SKM-1 treated with dmso at 0.1 percent for 144 hours (cell line): ENCODE results near the gene AGRN.
"Not testable (repeated sequence)": the region's sequence is repeated elsewhere in the genome, so short reads cannot be mapped to it uniquely, and the experiment has no call there.

Source experiments
- DNase-seq: peaks from one replicate; lab custom pipeline; 2025; ENCODE audit not compliant: unreplicated experiment; lab: John Stamatoyannopoulos, UW

Gene AGRN

GRCh38 chr1:981955-982558 is 37.9 kb upstream of the AGRN start, which contains the start of gene PERM1:
Gene PERM1 (minus strand): TSS chr1:982093. CDS start chr1:981029, 1,064 bp downstream.
- no peak for DNase-seq

DNA sequence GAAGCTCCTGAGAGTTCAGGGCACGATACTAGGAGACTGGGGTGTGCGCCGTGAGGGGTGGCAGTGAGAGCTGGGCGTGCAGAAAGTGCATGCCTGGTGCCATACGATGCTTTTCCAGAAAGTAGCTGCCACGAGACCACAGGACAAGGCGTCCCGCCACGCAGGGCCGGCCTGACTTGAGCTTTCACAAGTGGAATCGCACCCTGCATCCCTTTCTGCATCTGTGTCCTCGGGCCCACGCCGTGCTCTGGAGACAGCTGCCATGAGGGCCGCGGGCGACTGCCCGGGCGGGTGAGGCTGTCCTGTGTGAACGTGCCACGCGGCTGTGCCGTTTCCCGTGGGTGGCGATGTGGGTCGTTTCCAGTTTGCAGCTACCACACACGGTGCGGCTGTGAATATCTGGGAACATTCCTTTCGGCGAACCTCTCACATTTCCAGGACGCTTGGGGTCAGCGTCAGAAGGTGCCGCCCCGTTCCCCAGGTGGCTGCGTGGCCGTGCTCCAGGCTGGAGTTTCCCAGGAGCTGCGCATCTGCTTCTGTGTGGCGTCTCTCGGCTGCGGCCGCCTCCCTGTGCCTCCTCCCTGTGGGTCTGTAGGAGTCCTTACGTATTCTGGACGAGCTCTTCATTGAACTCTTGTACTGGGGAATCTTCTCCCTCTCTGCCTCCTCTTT is 37.0 kb upstream of the AGRN start:
- DNase-seq = no peak

DNA sequence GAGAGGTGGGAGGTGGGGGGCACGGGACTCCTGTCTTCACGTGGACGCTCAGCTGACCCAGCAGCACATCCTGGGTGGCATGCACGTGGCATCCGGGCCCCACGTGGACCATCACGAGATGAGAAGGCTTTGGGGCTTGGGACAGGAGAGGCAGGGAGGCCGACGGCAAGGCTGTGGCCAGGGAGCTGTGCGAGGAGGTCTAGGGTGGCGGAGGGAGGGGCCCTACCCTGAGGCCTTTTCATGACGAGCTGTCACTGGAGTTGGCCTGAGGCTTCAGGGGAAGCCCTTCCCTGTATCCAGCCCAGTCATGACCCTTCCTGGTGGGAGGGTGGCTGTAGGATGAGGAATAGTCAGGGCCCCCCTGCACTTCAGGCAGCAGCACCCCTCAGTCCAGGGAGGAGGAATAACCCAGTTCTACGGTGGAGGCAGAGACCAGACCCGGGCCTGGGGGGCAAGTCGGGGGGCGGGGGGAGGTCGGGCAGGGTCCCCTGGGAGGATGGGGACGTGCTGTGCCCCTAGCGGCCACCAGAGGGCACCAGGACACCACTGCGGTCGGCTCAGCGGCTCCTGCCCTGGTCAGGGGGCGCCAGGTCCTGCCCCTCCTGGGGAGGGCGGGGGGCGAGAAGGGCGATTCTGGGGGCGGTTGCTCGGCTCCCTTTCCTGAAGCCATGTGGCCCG is 36.0 kb upstream of the AGRN start:
- DNase-seq = no peak

GRCh38 chr1:984476-984814 is 35.5 kb upstream of the AGRN start:
- DNase-seq = no peak

- DNase-seq = no peak
Observed at GRCh38 chr1:985126-985525, 34.8 kb upstream of the AGRN start.

DNA sequence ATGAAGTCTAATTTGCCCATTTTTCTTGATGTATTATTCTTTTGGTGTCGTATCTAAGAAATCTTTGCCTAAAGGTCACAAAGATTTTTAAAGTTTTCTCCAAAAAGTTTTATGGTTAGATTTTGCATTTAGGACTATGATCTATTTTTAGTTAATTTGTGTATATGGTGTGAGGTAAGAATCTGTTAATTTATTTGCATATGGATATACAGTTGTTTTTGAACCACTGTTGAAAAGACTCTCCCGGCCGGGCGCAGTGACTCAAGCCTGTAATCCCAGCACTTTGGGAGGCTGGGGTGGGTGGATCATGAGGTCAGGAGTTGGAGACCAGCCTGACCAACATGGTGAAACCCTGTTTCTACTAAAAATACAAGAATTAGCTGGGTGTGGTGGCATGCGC is 31.9 kb upstream of the AGRN start:
- not testable (repeated sequence) for DNase-seq

DNA sequence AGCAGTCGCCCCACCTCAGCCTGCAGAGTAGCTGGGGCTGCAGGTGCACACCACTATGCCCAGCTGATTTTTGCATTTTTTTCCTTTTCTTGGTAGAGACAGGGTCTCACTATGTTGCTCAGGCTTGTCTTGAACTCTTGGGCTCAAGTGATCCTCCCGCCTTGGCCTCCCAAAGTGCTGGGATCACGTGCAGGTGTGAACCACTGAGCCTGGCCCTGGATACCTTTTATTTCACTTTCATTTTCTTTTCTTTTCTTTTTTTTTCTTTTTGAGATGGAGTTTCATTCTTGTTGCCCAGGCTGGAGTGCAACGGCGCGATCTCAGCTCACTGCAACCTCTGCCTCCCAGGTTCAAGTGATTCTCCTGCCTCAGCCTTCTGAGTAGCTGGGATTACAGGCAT is 28.6 kb upstream of the AGRN start:
- DNase-seq = not testable (repeated sequence)

GRCh38 chr1:991895-992294 is 28.0 kb upstream of the AGRN start:
- no peak for DNase-seq

DNA sequence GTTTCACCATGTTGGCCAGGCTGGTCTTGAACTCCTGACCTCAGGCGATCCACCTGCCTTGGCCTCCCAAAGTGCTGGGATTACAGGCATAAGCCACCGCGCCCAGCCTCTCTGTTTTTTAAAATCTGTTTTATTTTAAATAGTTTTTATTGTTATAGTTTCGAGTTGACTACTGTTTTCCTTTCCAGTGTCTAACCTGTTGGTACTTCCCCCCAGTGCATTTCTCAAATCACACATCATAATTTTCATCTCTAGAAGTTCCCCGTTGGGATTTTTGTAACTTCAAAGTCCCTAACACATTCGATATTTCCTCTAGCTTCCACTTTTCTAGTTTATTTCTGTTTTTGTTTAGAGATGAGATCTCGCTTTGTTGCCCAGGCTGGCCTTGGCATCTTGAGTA is 27.6 kb upstream of the AGRN start:
- DNase-seq = no peak

GRCh38 chr1:993379-993995 is 26.4 kb upstream of the AGRN start:
- DNase-seq = no peak

GRCh38 chr1:994546-994945 is 25.4 kb upstream of the AGRN start:
- DNase-seq = not testable (repeated sequence)

DNA sequence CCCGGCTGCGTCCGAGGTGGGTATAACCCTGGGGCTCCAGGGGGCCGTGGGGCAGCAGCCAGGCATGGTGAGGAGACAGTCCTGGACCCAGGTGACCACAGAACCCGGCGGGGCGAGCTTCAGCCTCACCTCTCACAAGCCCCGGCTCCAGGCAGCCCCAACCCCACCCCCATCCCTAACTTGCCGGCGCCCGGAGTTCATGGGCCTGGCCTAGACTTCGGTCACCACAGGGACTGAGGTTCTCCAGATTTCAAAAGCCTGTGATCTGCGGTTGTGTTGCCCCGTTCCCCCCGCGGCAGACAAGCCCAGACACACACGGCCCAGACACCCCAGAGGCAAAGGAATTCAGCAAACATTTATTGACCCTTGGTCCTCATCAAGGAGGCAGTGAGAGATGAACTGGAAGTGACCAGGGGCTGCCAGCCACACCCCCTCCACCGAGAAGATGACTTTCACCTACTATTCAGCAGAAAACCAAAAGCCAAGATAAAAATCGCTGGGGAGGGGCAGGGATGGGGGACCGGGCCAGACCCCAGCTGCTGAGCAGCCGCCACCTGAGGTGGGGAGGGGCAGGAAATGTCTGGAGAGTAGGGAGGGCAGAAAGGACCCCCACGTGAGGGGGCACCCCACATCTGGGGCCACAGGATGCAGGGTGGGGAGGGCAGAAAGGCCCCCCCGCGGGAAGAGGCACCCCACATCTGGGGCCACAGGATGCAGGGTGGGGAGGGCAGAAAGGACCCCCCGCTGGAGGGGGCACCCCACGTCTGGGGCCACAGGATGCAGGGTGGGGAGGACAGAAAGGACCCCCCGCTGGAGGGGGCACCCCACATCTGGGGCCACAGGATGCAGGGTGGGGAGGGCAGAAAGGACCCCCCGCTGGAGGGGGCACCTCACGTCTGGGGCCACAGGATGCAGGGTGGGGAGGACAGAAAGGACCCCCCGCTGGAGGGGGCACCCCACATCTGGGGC is 24.0 kb upstream of the AGRN start:
- no peak for DNase-seq

GRCh38 chr1:996851-997712 is 22.8 kb upstream of the AGRN start:
- DNase-seq = no peak

- no peak for DNase-seq
Observed at GRCh38 chr1:997713-997992, 22.3 kb upstream of the AGRN start.

DNA sequence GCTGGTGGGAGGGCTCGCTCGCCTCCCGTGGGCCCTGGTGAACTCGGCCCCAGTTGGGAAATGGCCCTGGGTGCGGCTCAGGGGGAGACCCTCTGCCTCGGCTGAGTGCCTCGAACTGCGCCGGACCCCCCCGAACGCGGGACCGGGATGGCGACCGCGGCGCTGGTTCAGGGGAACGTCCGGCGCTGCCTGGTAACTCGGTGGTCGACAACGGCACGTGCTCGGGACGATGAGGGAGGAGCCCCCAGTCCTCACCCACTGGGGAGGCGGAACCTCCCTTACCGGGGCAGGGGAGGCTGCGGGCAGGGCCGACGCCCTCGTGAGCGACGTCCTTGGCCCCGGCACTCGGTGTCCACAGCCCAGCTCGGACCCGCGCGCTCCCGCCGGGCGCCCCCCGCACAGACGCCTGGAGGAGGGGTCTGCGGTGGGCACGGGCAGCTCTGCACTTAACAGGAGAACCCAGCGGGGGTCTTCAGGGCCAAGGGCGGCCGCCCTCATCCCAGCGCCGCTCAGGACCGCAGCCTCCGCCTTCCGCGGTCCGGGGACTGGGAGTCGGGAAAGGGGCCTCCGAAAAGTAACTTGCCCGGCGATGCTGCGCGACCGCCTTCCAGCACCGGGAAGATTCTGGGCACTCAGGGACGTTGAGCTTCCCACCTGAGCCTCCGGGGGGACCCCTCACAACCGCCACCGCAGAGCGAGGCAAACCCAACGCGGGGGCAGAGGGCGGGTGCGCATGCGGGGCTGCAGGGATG is 21.8 kb upstream of the AGRN start:
- no peak for DNase-seq

DNA sequence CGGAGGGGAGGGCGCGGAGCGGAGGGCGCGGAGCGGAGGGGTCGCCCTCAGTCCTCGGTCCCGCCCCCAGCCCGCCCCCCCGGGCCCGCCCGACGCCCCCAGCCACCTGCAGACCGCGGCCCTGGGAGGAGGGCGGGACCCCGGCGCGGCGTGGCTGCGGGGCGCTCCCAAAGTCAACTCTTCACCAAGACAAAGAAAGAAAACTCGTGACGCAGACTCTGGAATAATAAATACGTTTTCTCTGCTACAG is 21.2 kb upstream of the AGRN start:
- DNase-seq = no peak

DNA sequence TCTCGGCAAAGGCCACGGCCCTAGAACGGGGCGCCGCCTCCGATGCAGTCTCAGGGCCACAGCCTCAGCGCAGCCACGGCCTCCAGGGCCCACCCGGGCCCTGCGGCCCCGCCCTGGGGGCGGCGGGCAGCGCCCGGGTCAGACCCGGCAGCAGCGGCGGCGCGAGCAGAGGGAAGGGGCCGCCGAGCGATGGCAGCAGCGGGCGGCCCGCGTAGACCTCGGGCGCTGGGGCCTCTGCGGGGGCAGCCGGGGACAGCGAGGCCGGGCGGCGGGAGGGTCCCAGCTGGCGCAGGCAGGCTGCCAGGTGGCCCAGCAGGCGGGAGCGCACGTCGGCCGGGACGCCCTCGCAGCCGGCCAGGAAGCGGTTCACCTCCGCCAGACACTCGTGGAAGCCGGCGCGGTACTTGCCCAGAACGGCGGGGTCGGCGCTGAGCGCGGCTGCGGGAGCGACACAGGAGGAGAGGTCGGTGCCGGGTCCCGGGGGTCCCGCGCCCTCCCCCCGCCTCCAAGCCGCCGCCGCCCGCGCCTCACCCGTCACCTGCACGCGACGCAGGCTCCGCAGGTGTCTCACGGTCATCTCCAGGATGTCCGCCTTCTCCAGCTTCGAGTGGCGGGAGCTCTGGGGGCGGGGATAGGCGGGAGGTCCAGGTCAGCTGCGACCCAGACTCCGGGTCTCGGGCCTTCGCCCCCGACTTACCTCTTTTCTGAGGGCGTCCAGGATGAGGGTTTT is 20.8 kb upstream of the AGRN start:
- no peak for DNase-seq

- no peak for DNase-seq
Observed at GRCh38 chr1:999725-1000356, 20.1 kb upstream of the AGRN start, which contains the start of gene HES4. Gene HES4 (minus strand): TSS chr1:1000097. CDS start chr1:999973, 124 bp downstream.
